H9 (cell line): ENCODE measurements around the gene PARD3. TPM values are rescaled to one million over a fixed set of nuclear protein-coding genes. Genes with fewer than 3 reads are reported as not detected.

ENCODE experiments used
- DNase-seq: peaks from one replicate; pipeline ENCODE4 v3.0.0-alpha.2; 2017
- H2AFZ ChIP-seq: one replicate; pipeline ENCODE4 v1.6.1; 2013; ENCODE audit warnings: mild to moderate bottlenecking, low read length, control low read depth, moderate library complexity
- H2AK5ac ChIP-seq: 2 replicates; pipeline ENCODE4 v1.6.1; 2013; ENCODE audit warnings: low read length, control low read depth, mixed read lengths; ENCODE audit not compliant: insufficient read length
- H2BK120ac ChIP-seq: one replicate; pipeline ENCODE4 v1.6.1; 2013; ENCODE audit warnings: low read depth, mild to moderate bottlenecking, low read length, control low read depth, inconsistent platforms; ENCODE audit not compliant: poor library complexity, severe bottlenecking
- H2BK12ac ChIP-seq: 2 replicates; pipeline ENCODE4 v1.6.1; 2013; ENCODE audit warnings: low read length, control low read depth, mixed read lengths, low read depth; ENCODE audit not compliant: insufficient read length
- H2BK15ac ChIP-seq: 2 replicates; pipeline ENCODE4 v1.6.1; 2013; ENCODE audit warnings: low read depth, low read length, control low read depth
- H2BK20ac ChIP-seq: one replicate; pipeline ENCODE4 v1.6.1; 2013; ENCODE audit warnings: low read depth, mild to moderate bottlenecking, low read length, control low read depth, inconsistent platforms; ENCODE audit not compliant: poor library complexity, severe bottlenecking
- H2BK5ac ChIP-seq: 2 replicates; pipeline ENCODE4 v1.6.1; 2013; ENCODE audit warnings: low read length, control low read depth, mixed read lengths; ENCODE audit not compliant: insufficient read length
- H3K14ac ChIP-seq: 2 replicates; pipeline ENCODE4 v1.6.1; 2013; ENCODE audit warnings: low read length, control low read depth; ENCODE audit not compliant: insufficient read depth
- H3K18ac ChIP-seq: 2 replicates; pipeline ENCODE4 v1.6.1; 2013; ENCODE audit warnings: low read depth, mild to moderate bottlenecking, mixed read lengths, low read length, control low read depth; ENCODE audit not compliant: insufficient read length
- H3K23ac ChIP-seq: 2 replicates; pipeline ENCODE4 v1.6.1; 2013; ENCODE audit warnings: low read length, control low read depth, mixed read lengths, low read depth; ENCODE audit not compliant: insufficient read length
- H3K23me2 ChIP-seq: 2 replicates; pipeline ENCODE4 v1.6.1; 2013; ENCODE audit warnings: low read depth, mild to moderate bottlenecking, mixed read lengths, low read length, control low read depth; ENCODE audit not compliant: insufficient read length, poor library complexity, severe bottlenecking
- H3K27ac ChIP-seq: 2 replicates; pipeline ENCODE4 v1.5.1; 2013; ENCODE audit warnings: low read length, control low read depth, mixed read lengths, low read depth; ENCODE audit not compliant: insufficient read length
- H3K27me3 ChIP-seq: 2 replicates; pipeline ENCODE4 v1.6.1; 2013; ENCODE audit warnings: low read length, control low read depth, inconsistent platforms; ENCODE audit not compliant: insufficient read depth
- H3K4ac ChIP-seq: 2 replicates; pipeline ENCODE4 v1.6.1; 2013; ENCODE audit warnings: low read depth, mild to moderate bottlenecking, control low read depth, inconsistent platforms, low read length, moderate library complexity
- H3K4me1 ChIP-seq: 2 replicates; pipeline ENCODE4 v1.6.1; 2013; ENCODE audit warnings: low read length, control low read depth, inconsistent platforms; ENCODE audit not compliant: insufficient read depth
- H3K4me2 ChIP-seq: 2 replicates; pipeline ENCODE4 v1.6.1; 2013; ENCODE audit warnings: low read length, control low read depth, mixed read lengths; ENCODE audit not compliant: insufficient read length, insufficient read depth
- H3K56ac ChIP-seq: 2 replicates; pipeline ENCODE4 v1.6.1; 2013; ENCODE audit warnings: low read depth, mild to moderate bottlenecking, mixed read lengths, low read length, control low read depth; ENCODE audit not compliant: insufficient read length
- H3K79me1 ChIP-seq: 2 replicates; pipeline ENCODE4 v1.6.1; 2013; ENCODE audit warnings: low read depth, mild to moderate bottlenecking, moderate library complexity, low read length, control low read depth, inconsistent platforms; ENCODE audit not compliant: insufficient read depth, poor library complexity, severe bottlenecking
- H3K79me2 ChIP-seq: 2 replicates; pipeline ENCODE4 v1.6.1; 2013; ENCODE audit warnings: low read length, control low read depth, inconsistent platforms; ENCODE audit not compliant: insufficient read depth
- H3K9ac ChIP-seq: 2 replicates; pipeline ENCODE4 v1.6.1; 2013; ENCODE audit warnings: low read length, control low read depth, mixed read lengths; ENCODE audit not compliant: insufficient read length; ENCODE audit errors: extremely low read depth
- H3K9me3 ChIP-seq: one replicate; pipeline ENCODE4 v1.6.1; 2013; ENCODE audit warnings: low read depth, low read length, inconsistent platforms; ENCODE audit not compliant: control insufficient read depth
- H3T11ph ChIP-seq: one replicate; pipeline ENCODE4 v1.6.1; 2013; ENCODE audit warnings: mild to moderate bottlenecking, low read length, control low read depth, inconsistent platforms
- H4K20me1 ChIP-seq: one replicate; pipeline ENCODE4 v1.6.1; 2013; ENCODE audit not compliant: control insufficient read depth, insufficient read length, insufficient read depth
- H4K5ac ChIP-seq: 2 replicates; pipeline ENCODE4 v1.6.1; 2013; ENCODE audit warnings: low read depth, mild to moderate bottlenecking, mixed read lengths, low read length, control low read depth; ENCODE audit not compliant: insufficient read length
- H4K8ac ChIP-seq: replicated peaks from 2 replicates; pipeline ENCODE4 v1.6.1; 2013; ENCODE audit warnings: low read length, control low read depth, mixed read lengths, low read depth; ENCODE audit not compliant: insufficient read length
- H4K91ac ChIP-seq: 2 replicates; pipeline ENCODE4 v1.6.1; 2013; ENCODE audit warnings: low read depth, mild to moderate bottlenecking, moderate library complexity, mixed read lengths, low read length, control low read depth; ENCODE audit not compliant: insufficient read length
- H3K27ac Mint-ChIP-seq, 3 experiments: 2 replicates in 2 of 3; 3 replicates in 1 of 3; pipeline ENCODE4 v1.8.0; 2020 to 2021; ENCODE audit warnings: mixed read lengths in 3 of 3, mild to moderate bottlenecking in 1 of 3, moderate library complexity in 1 of 3
- H3K27me3 Mint-ChIP-seq: 2 replicates; pipeline ENCODE4 v1.8.0; 2021; ENCODE audit warnings: low read depth, mild to moderate bottlenecking, moderate library complexity, mixed read lengths
- H3K36me3 Mint-ChIP-seq, 3 experiments: 2 replicates in 2 of 3; 3 replicates in 1 of 3; pipeline ENCODE4 v1.8.0; 2020 to 2021; ENCODE audit warnings: low read depth in 3 of 3, mixed read lengths in 3 of 3; ENCODE audit not compliant: insufficient read depth in 1 of 3
- H3K4me1 Mint-ChIP-seq, 2 experiments: 2 replicates each; pipeline ENCODE4 v1.8.0; 2020; ENCODE audit warnings: mixed read lengths in 2 of 2
- H3K4me3 Mint-ChIP-seq, 2 experiments: 2 replicates in 1 of 2; 3 replicates in 1 of 2; pipeline ENCODE4 v1.8.0; 2020 to 2021; ENCODE audit warnings: mild to moderate bottlenecking in 2 of 2, mixed read lengths in 2 of 2, moderate library complexity in 1 of 2
- H3K9me3 Mint-ChIP-seq, 2 experiments: 2 replicates in 1 of 2; 3 replicates in 1 of 2; pipeline ENCODE4 v1.8.0; 2020; ENCODE audit warnings: mild to moderate bottlenecking in 2 of 2, mixed read lengths in 2 of 2, moderate library complexity in 1 of 2
- CTCF ChIP-seq: fragments of 200-600 bp; sonication (generic); conservative IDR thresholded peaks from 3 replicates; pipeline ENCODE4 v1.8.0; 2021; ENCODE audit warnings: antibody characterized with exemption, mild to moderate bottlenecking
- whole genome bisulfite sequencing: extraction: QIAGEN DNeasy Blood & Tissue Kit; methylation state at CpG from one replicate; pipeline ENCODE4 v1.1.7; 2013; ENCODE audit warnings: missing lambda C conversion rate, low lambda C conversion rate, mixed read lengths; ENCODE audit not compliant: insufficient read length; ENCODE audit errors: extremely low coverage; 5-methylcytosine and 5-hydroxymethylcytosine counted together
- total RNA-seq: library from RNA; stranded (reverse); gene quantifications from 2 replicates; pipeline ENCODE4 v1.2.1, GENCODE V29; 2021

Gene PARD3
- total RNA-seq, 1 experiment from 2014 or later = 44.7 TPM

GRCh38 chr10:34185998-34186397, 629.1 kb downstream of the PARD3 start:
- TF ChIP-seq CTCF = no peak
- H3K4me3 Mint-ChIP-seq = peak overlapping the region in 1 of 2 experiments; percentile 61; a peak in 1 of 5 replicates
- Histone ChIP-seq H3K27me3 (no peaks in the 10 kb centered on the region), H3K4me1 (peaks cover 32% of the 10 kb centered on the region; the same call in 1 of the 2 replicates), H3K79me2 (no peaks in the 10 kb centered on the region), H3K9ac (no peak overlapping the region), H3K4me2 (no peak overlapping the region), H4K20me1 (no peaks in the 10 kb centered on the region), H3K23me2 (no peaks in the 10 kb centered on the region), H2BK15ac (no peak overlapping the region), H2BK5ac (no peak overlapping the region), H4K8ac (no peak overlapping the region), H3K27ac (no peak overlapping the region), H4K91ac (no peak overlapping the region), H2BK120ac (no peak overlapping the region), H3K4ac (no peak overlapping the region), H3K56ac (no peak overlapping the region), H2AFZ (no peak overlapping the region), H4K5ac (no peak overlapping the region), H3K9me3 (no peaks in the 10 kb centered on the region), H2AK5ac (no peak overlapping the region), H3T11ph (no peak overlapping the region), H3K14ac (peak overlapping the region; percentile 52), H3K79me1 (no peaks in the 10 kb centered on the region), H2BK20ac (no peak overlapping the region), H3K23ac (no peak overlapping the region), H2BK12ac (no peak overlapping the region), H3K18ac (no peak overlapping the region)
- no CpG with 5 or more reads among the region's 7 CpGs for WGBS
- no peak for DNase-seq
- H3K27me3 Mint-ChIP-seq = no peaks in the 10 kb centered on the region
- H3K4me1 Mint-ChIP-seq = peaks cover 76 to 80% of the 10 kb centered on the region in 2 experiments
- no peaks in the 10 kb centered on the region for H3K9me3 Mint-ChIP-seq
- H3K27ac Mint-ChIP-seq = peak overlapping the region; percentile 78 to 94 (median 84); a peak in 6 of 7 replicates
- H3K36me3 Mint-ChIP-seq = no peaks in the 10 kb centered on the region; a peak in 2 of 7 replicates
